ENCODE results near the gene KRTAP9-6.
"Not testable (repeated sequence)": the region's sequence is repeated elsewhere in the genome, so short reads cannot be mapped to it uniquely, and the experiment has no call there.

KRTAP9-6 gene, protein sequence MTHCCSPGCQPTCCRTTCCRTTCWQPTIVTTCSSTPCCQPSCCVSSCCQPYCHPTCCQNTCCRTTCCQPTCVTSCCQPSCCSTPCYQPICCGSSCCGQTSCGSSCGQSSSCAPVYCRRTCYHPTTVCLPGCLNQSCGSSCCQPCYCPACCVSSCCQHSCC

GRCh38 chr17:41265078-41265477 is at the start of gene KRTAP9-6:
KRTAP9-6 (plus strand) TSS chr17:41265378; CDS start chr17:41265378, 0 bp downstream.
- DNase-seq (ENCODE audit: low read depth in 4 of 4, low spot score in 1 of 4) = no peak

DNA sequence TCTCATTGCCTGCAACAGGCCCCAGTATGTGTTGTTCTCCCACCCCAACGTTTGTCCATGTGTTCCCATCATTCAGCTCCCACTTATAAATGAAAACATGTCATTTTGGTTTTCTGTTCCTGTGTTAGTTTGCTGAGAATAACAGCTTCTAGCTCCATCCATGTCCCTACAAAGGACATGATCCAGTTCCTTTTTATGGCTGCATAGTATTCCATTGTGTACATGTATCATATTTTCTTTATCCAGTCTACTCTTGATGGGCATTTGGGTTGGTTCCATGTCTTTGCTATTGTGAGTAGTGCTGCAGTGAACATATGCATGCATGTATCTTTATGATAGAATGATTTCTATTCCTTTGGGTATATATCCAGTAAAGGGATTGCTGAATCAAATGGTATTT is 49.5 kb upstream of the KRTAP9-6 start:
- no peak for DNase-seq (ENCODE audit: low read depth in 4 of 4, low spot score in 1 of 4)

- no peak for DNase-seq (ENCODE audit: low read depth in 4 of 4, low spot score in 1 of 4)
These were observed 41.4 kb upstream of the KRTAP9-6 start for GRCh38 chr17:41223821-41224220.

DNA sequence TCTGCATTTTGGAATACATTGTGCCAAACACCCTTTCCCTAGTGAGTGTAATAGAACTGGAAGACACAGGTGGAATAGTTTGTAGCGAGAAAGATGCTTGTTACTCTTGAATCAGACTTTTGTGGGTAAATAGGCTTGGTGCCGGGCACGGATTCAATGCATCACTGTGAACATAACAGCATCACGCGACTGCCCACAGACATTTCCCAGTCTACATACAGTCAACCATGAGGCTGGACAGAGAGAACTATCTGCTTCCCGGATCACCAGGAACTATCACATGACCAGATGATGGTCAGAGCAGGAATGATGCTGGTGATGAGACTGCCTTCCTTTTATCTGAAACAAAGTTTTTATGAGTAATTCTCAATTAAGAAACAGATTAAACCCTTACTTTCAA is 39.1 kb upstream of the KRTAP9-6 start:
- no peak for DNase-seq (ENCODE audit: low read depth in 4 of 4, low spot score in 1 of 4)

- DNase-seq (ENCODE audit: low read depth in 4 of 4, low spot score in 1 of 4) = not testable (repeated sequence)
These were observed 38.5 kb upstream of the KRTAP9-6 start, which contains the start of gene KRTAP9-2 for GRCh38 chr17:41226598-41227095. KRTAP9-2 (plus strand) TSS chr17:41226648; CDS start chr17:41226655, 7 bp downstream.

DNA sequence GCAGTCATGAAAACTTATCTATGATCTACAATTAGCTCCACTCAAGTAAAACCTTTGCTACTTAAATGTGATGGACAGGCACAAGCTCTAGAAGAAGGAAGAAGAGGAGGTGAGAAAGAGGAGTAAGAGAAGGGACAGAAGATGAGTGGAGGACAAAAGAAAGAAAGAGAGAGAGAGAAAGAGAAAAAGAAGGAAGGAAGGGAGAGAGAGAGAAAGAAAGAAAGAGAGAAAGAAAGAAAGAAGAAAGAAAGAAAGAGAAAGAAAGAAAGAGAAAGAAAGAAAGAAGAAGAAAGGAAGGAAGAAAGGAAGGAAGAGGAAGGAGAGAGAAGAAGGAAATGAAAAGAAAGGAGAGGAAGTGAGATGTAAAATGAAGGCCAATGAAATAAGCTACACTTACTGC is 35.1 kb upstream of the KRTAP9-6 start:
- no peak for DNase-seq (ENCODE audit: low read depth in 4 of 4, low spot score in 1 of 4)

DNA sequence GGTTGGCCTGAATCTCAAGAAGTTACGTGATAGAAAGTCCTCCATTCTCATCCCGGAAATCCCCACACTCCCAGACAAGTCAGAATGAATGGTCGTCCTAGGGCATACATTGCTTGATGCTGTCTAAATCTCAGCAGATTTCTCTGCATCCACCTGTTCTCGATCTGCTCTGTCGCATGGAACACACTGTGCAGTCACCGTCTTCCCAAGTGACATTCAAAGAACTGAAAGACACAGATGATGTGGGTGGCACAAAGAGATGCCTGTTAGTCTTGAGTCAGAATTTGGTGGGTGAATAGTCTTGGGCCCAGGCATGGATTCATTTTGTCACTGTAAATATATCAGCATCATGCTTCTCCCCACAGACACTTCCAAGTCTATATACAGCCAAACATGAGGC is 33.4 kb upstream of the KRTAP9-6 start:
- no peak for DNase-seq (ENCODE audit: low read depth in 4 of 4, low spot score in 1 of 4)

DNA sequence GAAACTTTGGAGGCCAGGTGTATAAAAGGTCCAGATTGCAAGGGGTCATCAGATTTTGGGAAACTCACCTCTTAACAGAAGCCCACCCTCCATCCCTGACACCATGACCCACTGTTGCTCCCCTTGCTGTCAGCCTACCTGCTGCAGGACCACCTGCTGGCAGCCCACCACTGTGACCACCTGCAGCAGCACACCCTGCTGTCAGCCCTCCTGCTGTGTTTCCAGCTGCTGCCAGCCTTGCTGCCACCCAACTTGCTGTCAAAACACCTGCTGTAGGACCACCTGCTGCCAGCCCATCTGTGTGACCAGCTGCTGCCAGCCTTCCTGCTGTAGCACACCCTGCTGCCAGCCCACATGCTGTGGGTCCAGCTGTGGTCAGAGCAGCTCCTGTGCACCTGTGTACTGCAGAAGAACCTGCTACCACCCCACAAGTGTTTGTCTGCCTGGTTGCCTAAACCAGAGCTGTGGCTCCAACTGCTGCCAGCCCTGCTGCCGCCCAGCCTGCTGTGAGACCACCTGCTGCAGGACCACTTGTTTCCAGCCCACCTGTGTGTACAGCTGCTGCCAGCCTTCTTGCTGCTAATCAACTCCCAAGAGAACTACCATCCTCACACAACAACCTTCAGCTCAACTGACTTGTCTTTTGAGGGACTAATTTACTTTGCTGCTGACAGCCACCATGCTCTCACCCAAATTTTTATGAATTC is 32.6 kb upstream of the KRTAP9-6 start, which contains the start of gene KRTAP9-3:
TSS of gene KRTAP9-3 (plus strand) at position 51 of the 707 bp plus-strand sequence. CDS start at position 104, 53 bp downstream.
- not testable (repeated sequence) for DNase-seq (ENCODE audit: low read depth in 4 of 4, low spot score in 1 of 4)

DNA sequence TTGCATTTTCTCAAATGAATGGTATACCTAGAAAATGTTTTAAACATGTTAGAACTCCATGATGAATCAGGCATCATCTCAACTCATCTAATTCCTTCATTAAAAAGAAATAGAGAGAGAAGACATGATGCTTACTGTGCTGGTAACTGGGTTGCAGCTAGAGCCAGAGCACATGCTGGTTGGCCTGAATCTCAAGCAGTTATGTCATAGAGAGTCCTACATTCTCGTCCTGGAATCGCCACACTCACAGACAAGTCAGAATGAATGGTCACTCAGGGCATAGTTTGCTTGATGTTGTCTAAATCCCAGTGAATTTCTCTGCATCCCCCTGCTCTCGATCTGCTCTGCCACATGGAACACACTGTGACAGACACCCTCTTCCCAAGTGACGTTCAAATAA is 28.1 kb upstream of the KRTAP9-6 start:
- not testable (repeated sequence) for DNase-seq (ENCODE audit: low read depth in 4 of 4, low spot score in 1 of 4)

GRCh38 chr17:41237949-41238437 is 27.2 kb upstream of the KRTAP9-6 start, which contains the start of gene KRTAP9-8:
KRTAP9-8 (plus strand) TSS chr17:41237999; CDS start chr17:41238052, 53 bp downstream.
- not testable (repeated sequence) for DNase-seq (ENCODE audit: low read depth in 4 of 4, low spot score in 1 of 4)

GRCh38 chr17:41246995-41247787 is 18.0 kb upstream of the KRTAP9-6 start:
- DNase-seq (ENCODE audit: low read depth in 4 of 4, low spot score in 1 of 4) = not testable (repeated sequence)

DNA sequence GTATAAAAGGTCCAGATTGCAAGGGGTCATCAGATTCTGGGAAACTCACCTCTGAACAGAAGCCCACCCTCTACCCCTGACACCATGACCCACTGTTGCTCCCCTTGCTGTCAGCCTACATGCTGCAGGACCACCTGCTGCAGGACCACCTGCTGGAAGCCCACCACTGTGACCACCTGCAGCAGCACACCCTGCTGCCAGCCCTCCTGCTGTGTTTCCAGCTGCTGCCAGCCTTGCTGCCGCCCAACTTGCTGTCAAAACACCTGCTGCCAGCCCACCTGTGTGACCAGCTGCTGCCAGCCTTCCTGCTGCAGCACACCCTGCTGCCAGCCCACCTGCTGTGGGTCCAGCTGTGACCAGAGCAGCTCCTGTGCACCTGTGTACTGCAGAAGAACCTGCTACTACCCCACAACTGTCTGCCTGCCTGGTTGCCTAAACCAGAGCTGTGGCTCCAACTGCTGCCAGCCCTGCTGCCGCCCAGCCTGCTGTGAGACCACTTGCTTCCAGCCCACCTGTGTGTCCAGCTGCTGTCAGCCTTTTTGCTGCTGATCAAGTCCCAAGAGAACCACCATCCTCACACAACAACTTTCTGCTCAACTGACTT is 15.4 kb upstream of the KRTAP9-6 start, which contains the start of gene KRTAP9-4:
TSS of gene KRTAP9-4 (plus strand) at position 51 of the 604 bp plus-strand sequence. CDS start at position 85, 34 bp downstream.
- DNase-seq (ENCODE audit: low read depth in 4 of 4, low spot score in 1 of 4) = not testable (repeated sequence)

- no peak for DNase-seq (ENCODE audit: low read depth in 4 of 4, low spot score in 1 of 4)
These were observed 13.9 kb upstream of the KRTAP9-6 start for GRCh38 chr17:41251261-41251660.

DNA sequence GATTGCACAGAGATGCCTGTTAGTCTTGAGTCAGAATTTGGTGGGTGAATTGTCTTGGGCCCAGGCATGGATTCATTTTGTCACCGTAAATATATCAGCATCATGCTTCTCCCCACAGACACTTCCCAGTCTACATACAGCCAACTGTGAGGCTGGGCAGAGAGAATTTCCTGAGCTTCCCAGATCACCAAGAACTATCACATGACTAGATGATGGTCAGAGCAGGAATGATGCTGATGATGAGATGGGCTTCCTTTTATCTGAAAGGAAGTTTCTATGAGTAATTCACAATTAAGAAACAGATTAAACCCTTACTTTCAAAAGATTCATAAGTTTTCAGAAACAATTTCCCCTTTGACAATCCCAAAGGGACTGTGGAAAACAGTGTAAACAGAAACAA is 10.3 kb upstream of the KRTAP9-6 start:
- DNase-seq (ENCODE audit: low read depth in 4 of 4, low spot score in 1 of 4) = no peak

DNA sequence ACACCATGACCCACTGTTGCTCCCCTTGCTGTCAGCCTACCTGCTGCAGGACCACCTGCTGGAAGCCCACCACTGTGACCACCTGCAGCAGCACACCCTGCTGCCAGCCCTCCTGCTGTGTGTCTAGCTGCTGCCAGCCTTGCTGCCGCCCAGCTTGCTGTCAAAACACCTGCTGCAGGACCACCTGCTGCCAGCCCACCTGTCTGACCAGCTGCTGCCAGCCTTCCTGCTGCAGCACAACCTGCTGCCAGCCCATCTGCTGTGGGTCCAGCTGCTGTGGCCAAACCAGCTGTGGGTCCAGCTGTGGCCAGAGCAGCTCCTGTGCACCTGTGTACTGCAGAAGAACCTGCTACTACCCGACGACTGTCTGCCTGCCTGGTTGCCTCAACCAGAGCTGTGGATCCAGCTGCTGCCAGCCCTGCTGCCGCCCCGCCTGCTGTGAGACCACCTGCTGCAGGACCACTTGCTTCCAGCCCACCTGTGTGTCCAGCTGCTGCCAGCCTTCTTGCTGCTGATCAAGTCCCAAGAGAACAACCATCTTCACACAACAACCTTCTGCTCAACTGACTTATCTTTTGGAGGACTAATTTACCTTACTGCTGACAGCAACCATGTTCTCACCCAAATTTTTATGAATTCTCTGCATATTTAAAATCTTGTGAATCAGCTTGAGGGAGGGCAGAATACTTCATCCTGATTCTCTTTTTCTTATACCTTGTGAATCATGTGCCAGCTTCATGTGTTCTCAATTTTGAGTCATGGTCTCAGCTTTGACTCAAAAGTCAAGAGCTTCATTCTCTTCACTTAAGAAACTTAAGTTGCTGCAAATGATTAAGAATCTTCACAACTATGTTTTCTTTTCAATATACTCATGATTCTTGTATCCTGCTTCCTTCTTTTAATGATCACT is 9.5 kb upstream of the KRTAP9-6 start, which contains the start of gene KRTAP9-9:
TSS of gene KRTAP9-9 (plus strand) at position 4 of the 910 bp plus-strand sequence.
- DNase-seq (ENCODE audit: low read depth in 4 of 4, low spot score in 1 of 4) = not testable (repeated sequence)

DNA sequence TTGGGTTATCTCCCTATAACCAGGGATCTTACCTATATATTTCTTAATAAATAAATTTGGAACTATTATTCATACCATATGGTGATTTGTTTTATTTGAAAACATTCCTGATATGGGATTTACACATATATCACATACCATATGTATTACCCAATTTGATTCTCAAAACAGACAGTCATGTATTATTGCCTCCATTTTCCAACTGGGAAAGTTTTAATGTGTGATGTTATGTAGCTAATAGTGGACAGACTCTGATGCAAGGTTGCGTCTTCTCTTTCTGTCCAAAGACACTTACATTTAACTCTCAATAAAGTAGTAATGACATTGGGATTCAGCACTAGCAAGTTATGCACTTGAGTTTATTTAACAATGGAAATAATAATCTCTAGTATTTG is 8.9 kb upstream of the KRTAP9-6 start:
- DNase-seq (ENCODE audit: low read depth in 4 of 4, low spot score in 1 of 4) = no peak

DNA sequence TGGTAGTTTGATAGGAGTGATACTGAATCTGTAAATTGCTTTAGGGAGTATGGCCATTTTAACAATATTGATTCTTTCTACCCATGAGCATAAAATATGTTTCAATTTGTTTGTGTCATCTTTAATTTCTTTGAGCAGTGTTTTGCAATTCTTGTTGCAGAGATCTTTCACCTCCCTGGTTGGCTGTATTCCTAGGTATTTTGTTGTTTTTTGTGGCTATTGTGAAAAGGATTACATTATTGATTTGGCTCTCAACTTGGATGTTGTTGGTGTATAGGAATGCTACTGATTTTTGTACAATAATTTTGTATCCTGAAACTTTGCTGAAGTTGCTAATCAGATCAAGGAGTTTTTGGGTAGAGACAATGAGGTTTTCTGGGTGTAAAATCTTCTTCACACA is 6.8 kb upstream of the KRTAP9-6 start:
- DNase-seq (ENCODE audit: low read depth in 4 of 4, low spot score in 1 of 4) = no peak

DNA sequence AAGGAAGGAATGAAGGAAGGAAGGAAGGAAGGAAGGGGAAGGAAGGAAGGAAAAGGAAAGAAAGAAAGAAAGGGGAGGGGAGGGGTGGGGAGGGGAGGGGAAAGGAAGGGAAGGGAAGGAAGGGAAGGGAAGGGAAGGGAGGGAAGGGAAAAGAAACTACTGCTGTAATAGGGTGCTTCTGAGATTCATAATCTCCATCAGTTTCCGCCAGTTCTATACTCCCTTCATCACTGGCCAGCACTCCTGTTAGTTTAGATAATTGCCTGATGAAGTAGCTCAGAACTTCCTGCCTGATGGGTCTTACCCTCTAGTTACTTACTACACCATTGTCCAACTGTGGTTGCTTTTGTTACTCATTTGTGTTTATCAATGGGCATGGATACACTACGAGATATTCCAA is 2.0 kb upstream of the KRTAP9-6 start:
- no peak for DNase-seq (ENCODE audit: low read depth in 4 of 4, low spot score in 1 of 4)

GRCh38 chr17:41264599-41264998 is 579 bp upstream of the KRTAP9-6 start:
- DNase-seq (ENCODE audit: low read depth in 4 of 4, low spot score in 1 of 4) = no peak

DNA sequence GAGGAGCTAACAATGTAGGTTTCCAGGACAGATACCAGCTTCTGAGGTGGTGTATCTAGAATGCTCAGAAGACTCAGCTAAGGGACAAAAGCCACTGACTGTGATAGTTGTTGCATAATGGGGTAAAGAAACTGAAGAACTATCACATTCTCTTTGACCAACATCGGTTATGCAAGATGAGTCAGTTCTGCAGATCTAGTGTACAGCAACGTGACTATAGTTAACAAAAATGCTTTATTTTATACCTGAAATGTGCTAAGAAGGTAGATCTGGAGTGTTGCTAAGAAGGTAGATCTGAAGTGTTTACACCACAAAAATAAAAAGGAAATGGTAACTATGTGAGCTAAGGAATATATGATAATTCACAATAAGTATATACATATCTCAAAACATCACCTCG is 2.5 kb downstream of the KRTAP9-6 start:
- DNase-seq (ENCODE audit: low read depth in 4 of 4, low spot score in 1 of 4) = no peak

Measured in stimulated activated CD4-positive, alpha-beta T cell treated with anti-CD3 and anti-CD28 coated beads, Interleukin-1b, Interleukin-23, amount 100 ng/mL, for 24 hours (primary cell).